CD4-positive, alpha-beta T cell treated with Interleukin-6 at 100 ng/mL for 8 hours (primary cell): ENCODE measurements around the gene HSDL1.
"Not testable (repeated sequence)": the region's sequence is repeated elsewhere in the genome, so short reads cannot be mapped to it uniquely, and the experiment has no call there.

ENCODE experiments used
- DNase-seq: peaks from one replicate; pipeline ENCODE4 v3.0.0-alpha.2; 2020; ENCODE audit warnings: mixed read lengths, low spot score

The HSDL1 gene

GRCh38 chr16:84138824-84139627 is 6.0 kb downstream of the HSDL1 start:
- no peak for DNase-seq

DNA sequence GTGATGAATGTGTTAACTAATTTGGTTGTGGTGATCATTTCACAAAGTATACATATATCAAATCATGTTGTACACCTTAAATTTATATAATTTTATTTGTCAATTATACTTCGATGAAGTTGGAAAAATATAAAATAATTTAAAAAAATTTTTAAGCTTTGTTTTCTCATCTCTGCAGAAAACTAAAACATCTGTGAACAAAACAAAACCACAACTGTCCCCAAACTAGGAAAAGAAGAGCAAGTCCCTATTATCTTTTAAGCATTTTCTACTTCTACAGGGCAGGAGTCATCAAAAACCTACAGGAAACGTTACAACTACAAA is 6.5 kb downstream of the HSDL1 start:
- no peak for DNase-seq

DNA sequence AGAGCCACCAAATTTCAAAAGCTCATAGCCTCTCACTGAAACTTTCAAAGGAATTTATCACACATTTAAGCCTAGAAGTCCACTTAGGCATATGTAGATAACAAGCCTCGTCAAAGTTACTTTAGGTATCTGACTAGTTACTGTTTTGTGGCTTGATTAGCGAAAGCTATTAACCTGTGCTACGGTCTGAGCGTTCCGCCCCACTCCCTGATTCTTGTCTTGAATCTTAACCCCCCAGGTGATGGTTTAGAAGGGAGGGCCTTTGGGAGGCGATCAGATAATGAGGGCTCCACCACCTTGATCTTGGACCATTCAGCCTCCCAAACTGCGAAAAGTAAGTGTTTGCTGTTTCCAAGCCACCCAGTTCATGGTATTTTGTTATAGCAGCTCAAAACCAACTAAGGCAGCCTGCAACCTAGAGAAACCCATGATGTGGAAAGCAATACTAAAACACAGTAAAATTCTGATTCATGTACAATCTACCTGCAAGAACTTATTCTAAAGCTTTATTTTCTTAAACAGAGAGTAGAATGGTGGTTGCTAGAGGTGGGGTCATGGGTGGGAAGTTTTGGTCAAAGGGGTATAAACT is 7.1 kb downstream of the HSDL1 start:
- DNase-seq: no peak

- no peak for DNase-seq
These were observed 7.7 kb downstream of the HSDL1 start for GRCh38 chr16:84137287-84137686.

GRCh38 chr16:84136331-84137125 is 8.4 kb downstream of the HSDL1 start:
- no peak for DNase-seq

DNA sequence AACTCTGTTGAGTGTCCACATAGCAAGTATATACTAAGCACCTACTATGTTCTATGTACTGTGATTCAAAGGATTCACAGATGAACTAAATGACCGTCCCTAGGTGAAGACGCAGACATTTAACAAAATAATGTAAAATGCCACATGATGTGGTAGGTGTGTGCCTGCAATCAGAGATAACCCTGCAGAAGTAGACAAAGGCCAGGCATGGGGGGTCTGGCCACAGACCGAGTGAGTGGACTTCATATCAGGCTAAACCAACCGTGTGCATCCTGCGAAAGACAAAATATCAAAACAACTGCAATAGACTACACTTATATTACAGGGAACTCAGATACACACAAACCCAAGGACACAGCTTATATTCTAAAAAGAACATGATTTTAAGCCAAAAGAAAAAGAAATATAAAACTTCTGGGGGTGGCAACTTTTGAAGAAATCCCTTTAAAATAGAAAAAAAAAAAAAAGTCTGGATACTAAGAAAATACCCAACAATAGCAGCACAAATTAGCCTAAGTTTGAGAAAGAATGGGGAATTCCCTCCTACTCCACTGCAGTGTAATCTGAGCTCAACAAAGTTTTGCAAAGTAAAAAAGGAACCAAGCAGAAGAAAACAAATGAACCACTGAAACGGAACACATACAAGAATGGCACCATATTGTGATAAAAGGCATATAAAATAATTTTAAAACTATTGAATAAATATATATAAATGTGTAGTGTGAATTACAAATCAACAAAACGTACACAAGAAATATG is 12.3 kb downstream of the HSDL1 start:
- DNase-seq: no peak

DNA sequence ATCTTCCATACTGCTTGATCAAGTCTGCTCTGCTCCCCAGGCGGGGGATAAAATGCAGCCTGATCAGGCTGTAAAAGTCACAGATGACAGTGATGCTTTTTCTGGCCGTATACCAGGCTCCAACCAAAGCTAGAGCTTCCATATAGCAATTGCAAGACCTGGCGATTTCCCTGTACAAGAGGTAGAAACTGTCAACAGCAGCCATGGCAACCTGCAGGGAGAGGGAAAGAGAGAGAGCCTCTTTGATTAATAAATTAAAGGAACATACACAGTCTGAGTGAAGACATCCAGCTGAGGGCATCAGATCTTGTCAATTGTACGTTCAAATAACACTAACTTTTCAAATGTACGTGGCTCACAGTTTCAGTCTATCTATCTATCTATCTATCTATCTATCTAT is 13.9 kb downstream of the HSDL1 start:
- no peak for DNase-seq

DNA sequence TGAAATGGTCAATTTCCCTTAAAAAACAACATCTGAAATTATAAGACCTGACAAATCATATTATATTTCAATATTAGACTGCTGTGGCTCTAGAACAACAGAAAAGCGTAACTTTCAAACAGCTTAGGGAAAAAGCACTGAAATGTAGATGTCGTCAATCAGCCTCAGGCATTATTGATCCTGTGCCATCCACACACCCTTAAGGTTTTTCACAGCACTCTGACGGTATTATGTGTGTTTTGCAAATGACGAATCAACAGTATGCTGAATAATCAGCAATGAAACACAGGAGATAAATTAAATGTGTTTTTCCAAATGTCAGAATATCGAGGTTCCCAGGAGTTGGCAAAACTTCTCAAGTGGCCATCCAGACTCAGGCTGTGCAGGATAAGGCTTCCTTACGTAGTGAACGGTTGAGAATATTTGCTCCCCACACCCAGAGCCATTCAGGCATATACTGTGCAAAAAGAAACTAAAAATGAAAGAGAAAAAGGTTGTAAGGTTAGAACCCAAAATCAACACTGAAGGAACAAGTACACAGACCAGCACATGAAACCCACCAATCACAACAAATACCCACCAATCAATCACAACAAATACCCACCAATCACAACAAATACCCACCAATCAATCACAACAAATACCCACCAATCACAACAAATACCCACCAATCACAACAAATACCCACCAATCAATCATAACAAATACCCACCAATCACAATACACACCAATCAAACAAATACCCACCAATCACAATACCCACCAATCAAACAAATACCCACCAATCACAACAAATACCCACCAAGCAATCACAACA is 20.5 kb downstream of the HSDL1 start:
- no peak for DNase-seq

- no peak for DNase-seq
These were observed 24.0 kb downstream of the HSDL1 start for GRCh38 chr16:84121007-84121406.

- DNase-seq: no peak
These were observed 25.0 kb downstream of the HSDL1 start for GRCh38 chr16:84120023-84120422.

DNA sequence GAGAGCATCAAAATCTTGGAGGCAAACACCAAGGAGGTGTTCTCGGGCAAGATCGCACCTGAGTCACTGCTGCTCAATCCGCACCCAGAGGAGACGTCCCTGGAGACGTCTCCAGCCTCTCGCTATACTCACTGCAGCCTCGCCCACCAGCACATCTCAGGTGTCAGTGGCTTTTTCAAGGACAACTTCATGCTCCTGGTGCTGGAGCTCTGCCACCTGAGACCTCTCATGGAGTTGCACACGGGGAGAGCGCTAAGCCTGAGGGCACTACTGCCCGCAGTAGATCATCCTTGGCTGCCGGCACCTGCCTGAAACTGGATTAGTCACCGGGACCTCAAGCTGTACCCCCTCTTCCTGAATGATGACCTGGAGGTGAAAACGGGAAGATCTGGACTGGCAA is 25.6 kb downstream of the HSDL1 start:
- no peak for DNase-seq

- DNase-seq: not testable (repeated sequence)
These were observed 26.7 kb downstream of the HSDL1 start for GRCh38 chr16:84118315-84118714.

- no peak for DNase-seq
These were observed 27.5 kb downstream of the HSDL1 start for GRCh38 chr16:84117494-84117843.

DNA sequence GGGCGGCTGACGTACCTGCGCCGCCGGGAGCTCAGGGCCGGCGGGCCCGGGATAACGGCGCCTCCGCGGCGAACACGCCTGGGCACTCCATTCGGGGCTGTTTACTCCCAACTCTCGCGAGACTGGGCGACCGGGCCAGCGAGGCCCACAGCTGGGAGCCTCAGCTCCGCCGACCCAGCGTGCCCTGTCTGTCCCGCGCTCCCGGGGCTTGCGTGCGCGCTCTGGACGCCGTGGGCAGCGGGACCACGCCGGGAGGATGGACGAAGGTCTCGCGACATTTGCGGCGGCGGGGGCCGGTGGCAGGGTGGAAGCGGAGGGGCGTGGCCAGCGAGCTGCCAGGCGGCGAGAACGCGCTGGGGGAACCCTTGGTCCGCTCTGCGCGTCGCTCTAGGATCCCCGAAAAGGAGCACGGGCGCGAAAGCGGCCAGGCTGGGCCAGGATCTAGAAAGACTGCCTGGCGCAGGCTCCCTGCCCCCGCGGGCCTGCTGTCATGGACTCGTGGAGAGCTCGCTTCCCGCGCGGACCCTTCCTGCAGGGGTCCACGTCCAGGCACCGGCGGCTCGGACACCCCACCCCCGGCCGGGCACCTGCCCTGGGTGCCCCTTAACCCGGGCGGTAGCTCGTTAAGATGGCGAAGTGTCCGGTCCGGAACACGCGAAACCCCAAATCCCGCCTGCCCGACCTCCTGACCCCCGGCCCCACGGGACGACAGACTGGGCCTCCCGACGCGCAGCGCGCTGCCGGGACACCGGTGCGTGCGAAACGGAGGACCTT is 28.1 kb downstream of the HSDL1 start, which contains the start of gene MBTPS1:
Gene MBTPS1 (minus strand): TSS at position 223 of the 774 bp plus-strand sequence. CDS start 15,159 bp downstream, outside the sequence.
- DNase-seq: peak; percentile 97

- peak; percentile 51 for DNase-seq
These were observed 28.9 kb downstream of the HSDL1 start for GRCh38 chr16:84115919-84116719.

DNA sequence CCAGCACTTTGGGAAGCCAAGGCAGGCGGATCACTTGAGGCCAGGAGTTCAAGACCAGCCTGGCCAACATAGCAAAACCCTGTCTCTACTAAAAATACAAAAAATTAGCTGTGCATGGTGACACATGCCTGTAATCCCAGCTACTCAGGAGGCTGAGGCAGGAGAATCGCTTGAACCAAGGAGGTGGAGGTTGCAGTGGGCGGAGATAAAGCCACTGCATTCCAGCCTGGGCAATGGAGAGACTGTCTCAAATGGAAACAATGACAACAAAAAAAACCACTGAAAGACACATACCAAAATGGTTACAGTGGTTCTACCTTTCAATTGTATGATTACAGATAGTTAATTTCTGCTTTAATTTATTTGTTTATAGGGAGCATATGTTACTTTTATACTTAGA is 33.0 kb downstream of the HSDL1 start:
- not testable (repeated sequence) for DNase-seq

- DNase-seq: no peak
These were observed 33.5 kb downstream of the HSDL1 start for GRCh38 chr16:84111525-84111924.

DNA sequence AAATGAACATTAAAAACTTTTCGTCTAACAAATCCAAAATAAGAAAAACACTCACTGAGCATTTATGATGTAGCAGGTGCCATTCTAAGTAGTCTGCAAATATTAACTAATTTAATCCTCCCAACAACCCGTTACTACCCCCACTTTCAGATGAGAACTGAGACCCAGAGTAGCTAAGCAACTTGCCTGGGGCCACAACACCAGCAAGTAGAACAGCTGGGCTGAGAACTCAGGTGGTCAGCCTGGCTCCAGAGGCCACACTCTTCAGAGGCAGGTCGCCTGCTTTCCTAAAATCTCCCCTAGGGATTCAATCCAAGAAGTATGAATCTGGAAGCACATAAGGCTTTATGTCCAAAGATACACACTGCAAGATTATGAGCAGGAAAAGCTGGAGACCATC is 34.5 kb downstream of the HSDL1 start:
- no peak for DNase-seq

DNA sequence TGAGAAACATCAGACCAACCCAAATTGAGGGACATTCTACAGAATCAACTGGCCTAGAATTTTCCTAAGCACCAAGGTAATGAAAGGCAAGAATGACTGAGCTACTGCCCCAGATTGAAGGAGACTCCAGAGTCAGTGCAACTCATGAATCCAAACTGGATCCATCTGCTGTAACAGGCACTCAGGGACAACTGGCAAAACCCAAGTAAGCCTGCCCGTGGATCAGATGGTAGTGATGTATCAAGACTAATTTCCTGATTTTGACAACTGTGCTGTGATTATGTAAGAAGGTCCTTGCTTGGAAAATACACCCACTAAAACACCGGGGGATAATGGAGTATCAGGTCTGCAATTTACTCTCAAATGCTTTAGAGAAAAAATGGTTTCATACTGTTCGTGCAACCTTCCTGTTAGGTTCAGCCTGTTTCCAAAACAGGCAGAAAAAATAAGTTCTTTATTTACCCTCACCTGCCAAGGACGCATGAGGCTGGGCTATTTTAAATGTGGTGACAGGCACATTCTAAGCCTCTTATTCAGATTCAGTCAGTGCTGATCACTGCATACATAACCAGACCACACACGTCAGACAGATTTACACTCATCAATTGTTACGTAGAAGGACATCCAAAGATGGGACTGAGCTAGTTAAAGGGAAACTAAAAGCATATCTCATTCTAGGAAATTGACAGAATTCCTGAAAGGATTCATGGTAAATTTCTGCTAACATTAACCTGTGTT is 35.2 kb downstream of the HSDL1 start:
- DNase-seq: no peak
